HEK293 (cell line): ENCODE measurements around the gene UQCC2.

Source experiments
- CTCF ChIA-PET: fragments of 350-600 bp; formaldehyde crosslinking; extraction: SDS; loops from one replicate; lab custom pipeline; 2021; ENCODE audit warnings: antibody characterized with exemption; lab: Yijun Ruan, JAX
- POLR2A ChIA-PET: fragments of 300-600 bp; formaldehyde crosslinking; extraction: SDS; loops from one replicate; lab custom pipeline; 2020; ENCODE audit warnings: antibody characterized with exemption, inconsistent platforms; lab: Yijun Ruan, JAX
- H3K27ac ChIP-seq: fragments of 200-500 bp; sonication (Bioruptor generic); 2 replicates; pipeline ENCODE4 v1.5.1; 2014; ENCODE audit warnings: low read depth, low read length, control low read depth, inconsistent platforms; ENCODE audit errors: extremely low read depth
- H3K36me3 ChIP-seq, 2 experiments: fragments of 200-500 bp in 1 of 2; sonication (Bioruptor generic) in 1 of 2; 1 replicate in 1 of 2; 2 replicates in 1 of 2; pipeline ENCODE4 v1.5.1; 2014 to 2017; ENCODE audit warnings: inconsistent platforms in 2 of 2, low read length in 2 of 2; ENCODE audit not compliant: control insufficient read depth in 2 of 2, insufficient read depth in 1 of 2
- H3K4me1 ChIP-seq: fragments of 200-500 bp; sonication (Bioruptor generic); 2 replicates; pipeline ENCODE4 v1.5.1; 2014; ENCODE audit warnings: mild to moderate bottlenecking, low read length, inconsistent platforms; ENCODE audit not compliant: control insufficient read depth, insufficient read depth
- H3K4me3 ChIP-seq: 2 replicates; pipeline ENCODE4 v1.5.1; 2011; ENCODE audit warnings: low read depth, mild to moderate bottlenecking, control low read depth, low read length, moderate library complexity
- H3K9me3 ChIP-seq: fragments of 200-500 bp; sonication (Bioruptor generic); 2 replicates; pipeline ENCODE4 v1.5.1; 2014; ENCODE audit warnings: low read depth, low read length, inconsistent platforms; ENCODE audit not compliant: control insufficient read depth, insufficient read depth
- GFI1B ChIP-seq: fragments of 450-650 bp; formaldehyde crosslinking; IDR thresholded peaks from 2 replicates; pipeline ENCODE4 v1.5.1; 2016; ENCODE audit warnings: missing biosample characterization, missing genetic modification characterization
- KLF17 ChIP-seq: fragments of 450-650 bp; formaldehyde crosslinking; IDR thresholded peaks from 2 replicates; pipeline ENCODE4 v1.5.1; 2016; ENCODE audit warnings: missing biosample characterization, missing genetic modification characterization
- KLF7 ChIP-seq: fragments of 450-650 bp; formaldehyde crosslinking; IDR thresholded peaks from 2 replicates; pipeline ENCODE4 v1.5.1; 2016; ENCODE audit warnings: missing biosample characterization, missing genetic modification characterization, borderline replicate concordance
- MYNN ChIP-seq: fragments of 450-650 bp; formaldehyde crosslinking; IDR thresholded peaks from 2 replicates; pipeline ENCODE4 v1.5.1; 2016; ENCODE audit warnings: missing biosample characterization, missing genetic modification characterization, borderline replicate concordance
- PRDM10 ChIP-seq: fragments of 450-650 bp; formaldehyde crosslinking; IDR thresholded peaks from 2 replicates; pipeline ENCODE4 v1.5.1; 2016; ENCODE audit warnings: missing biosample characterization, missing genetic modification characterization
- PRDM4 ChIP-seq: fragments of 450-650 bp; formaldehyde crosslinking; IDR thresholded peaks from 2 replicates; pipeline ENCODE4 v1.5.1; 2017; ENCODE audit warnings: missing biosample characterization, missing genetic modification characterization
- RBAK ChIP-seq: fragments of 450-650 bp; formaldehyde crosslinking; IDR thresholded peaks from 2 replicates; pipeline ENCODE4 v1.5.1; 2016; ENCODE audit warnings: missing biosample characterization, missing genetic modification characterization
- SALL2 ChIP-seq: fragments of 450-650 bp; formaldehyde crosslinking; IDR thresholded peaks from 2 replicates; pipeline ENCODE4 v1.5.0; 2017; ENCODE audit warnings: missing biosample characterization, mild to moderate bottlenecking, missing genetic modification characterization, borderline replicate concordance
- SCRT2 ChIP-seq: fragments of 450-650 bp; formaldehyde crosslinking; IDR thresholded peaks from 2 replicates; pipeline ENCODE4 v1.5.1; 2016; ENCODE audit warnings: missing biosample characterization, missing genetic modification characterization
- TCF7L2 ChIP-seq: IDR thresholded peaks from 2 replicates; pipeline ENCODE4 v1.6.1; 2011; ENCODE audit warnings: low read depth, mild to moderate bottlenecking, inconsistent platforms, low read length, moderate library complexity, borderline replicate concordance
- WT1 ChIP-seq: fragments of 450-650 bp; formaldehyde crosslinking; IDR thresholded peaks from 2 replicates; pipeline ENCODE4 v1.5.1; 2016; ENCODE audit warnings: missing biosample characterization, missing genetic modification characterization
- ZNF138 ChIP-seq: fragments of 450-650 bp; formaldehyde crosslinking; IDR thresholded peaks from 2 replicates; pipeline ENCODE4 v1.5.1; 2016; ENCODE audit warnings: missing biosample characterization, missing genetic modification characterization, borderline replicate concordance
- ZNF146 ChIP-seq: fragments of 450-650 bp; formaldehyde crosslinking; IDR thresholded peaks from 2 replicates; pipeline ENCODE4 v1.5.1; 2016; ENCODE audit warnings: missing biosample characterization, missing genetic modification characterization
- ZNF18 ChIP-seq: fragments of 450-650 bp; formaldehyde crosslinking; IDR thresholded peaks from 2 replicates; pipeline ENCODE4 v1.5.1; 2016; ENCODE audit warnings: missing biosample characterization, missing genetic modification characterization
- ZNF221 ChIP-seq: fragments of 450-650 bp; formaldehyde crosslinking; IDR thresholded peaks from 2 replicates; pipeline ENCODE4 v1.5.1; 2017; ENCODE audit warnings: missing biosample characterization, missing genetic modification characterization, borderline replicate concordance
- ZNF280D ChIP-seq: fragments of 450-650 bp; formaldehyde crosslinking; IDR thresholded peaks from 2 replicates; pipeline ENCODE4 v1.5.1; 2016; ENCODE audit warnings: missing biosample characterization, missing genetic modification characterization
- ZNF423 ChIP-seq: fragments of 450-650 bp; formaldehyde crosslinking; IDR thresholded peaks from 2 replicates; pipeline ENCODE4 v1.5.1; 2016; ENCODE audit warnings: missing biosample characterization, missing genetic modification characterization
- ZNF501 ChIP-seq: fragments of 450-650 bp; formaldehyde crosslinking; IDR thresholded peaks from 2 replicates; pipeline ENCODE4 v1.5.1; 2016; ENCODE audit warnings: missing biosample characterization, missing genetic modification characterization
- ZNF560 ChIP-seq: fragments of 450-650 bp; formaldehyde crosslinking; IDR thresholded peaks from 2 replicates; pipeline ENCODE4 v1.5.1; 2017; ENCODE audit warnings: missing biosample characterization, missing genetic modification characterization, borderline replicate concordance
- ZNF629 ChIP-seq: fragments of 450-650 bp; formaldehyde crosslinking; IDR thresholded peaks from 2 replicates; pipeline ENCODE4 v1.5.1; 2017; ENCODE audit warnings: missing biosample characterization, missing genetic modification characterization
- ZNF658 ChIP-seq: fragments of 450-650 bp; formaldehyde crosslinking; IDR thresholded peaks from 2 replicates; pipeline ENCODE4; 2016; ENCODE audit warnings: missing biosample characterization, missing genetic modification characterization

UQCC2 gene

GRCh38 chr6:33689148-33689494 lies 22.4 kb downstream of the UQCC2 start:
- CTCF ChIA-PET: interaction anchor here (3.9 kb wide), 1 partner anchor 12 kb away, joined by 29 read pairs; no protein-coding TSS in a partner anchor
- no peak for TF ChIP-seq SALL2 (tag by site-specific recombination)
- no peak for TF ChIP-seq ZNF560 (tag by site-specific recombination)
- TF ChIP-seq SCRT2 (tag by site-specific recombination): peak; percentile 76
- TF ChIP-seq, all 188 proteins: peak for 1
- Histone ChIP-seq H3K36me3 (peaks cover 4 to 84% of the 10 kb centered on the region in 2 experiments; a peak in 2 of 3 replicates), H3K27ac (no peak overlapping the region), H3K4me3 (no peak overlapping the region), H3K9me3 (no peaks in the 10 kb centered on the region), H3K4me1 (no peaks in the 10 kb centered on the region)
- POLR2A ChIA-PET: no interaction called here

- no peak overlapping the region for H3K4me3 ChIP-seq
- ChIA-PET POLR2A (interaction anchor here (0.6 kb wide), 1 partner anchor 82 kb away, joined by 4 read pairs; no protein-coding TSS in a partner anchor), CTCF (interaction anchor here (0.6 to 3.9 kb wide), 2 partner anchors 13 to 36 kb away, joined by 4 to 29 read pairs; no protein-coding TSS in a partner anchor)
- no peak for TF ChIP-seq ZNF629 (tag by site-specific recombination)
- TF ChIP-seq RBAK (tag by site-specific recombination): no peak
- TF ChIP-seq ZNF138: no peak
- TF ChIP-seq GFI1B (tag by site-specific recombination): no peak
- TF ChIP-seq ZNF658: no peak
- TF ChIP-seq PRDM4 (tag by site-specific recombination): no peak
- no peak for TF ChIP-seq MYNN (tag by site-specific recombination)
- no peak for TF ChIP-seq ZNF501
- TF ChIP-seq WT1 (tag by site-specific recombination): no peak
- no peak for TF ChIP-seq TCF7L2
- no peak for TF ChIP-seq PRDM10 (tag by site-specific recombination)
- no peak for TF ChIP-seq KLF17 (tag by site-specific recombination)
- TF ChIP-seq ZNF221 (tag by site-specific recombination): no peak
- TF ChIP-seq ZNF423: no peak
- TF ChIP-seq KLF7 (tag by site-specific recombination): no peak
- no peak for TF ChIP-seq ZNF18
- TF ChIP-seq ZNF280D (tag by site-specific recombination): no peak
- no peak for TF ChIP-seq ZNF146 (tag by site-specific recombination)
- no peaks in the 10 kb centered on the region for H3K4me1 ChIP-seq
- peaks cover 4 to 84% of the 10 kb centered on the region in 2 experiments; a peak in 2 of 3 replicates for H3K36me3 ChIP-seq
- no peak overlapping the region for H3K27ac ChIP-seq
- H3K9me3 ChIP-seq: no peaks in the 10 kb centered on the region
Observed at GRCh38 chr6:33688451-33689147, 22.9 kb downstream of the UQCC2 start.
